GM12878 (cell line): ENCODE measurements around the gene ANAPC15. TPM values are rescaled to one million over a fixed set of nuclear protein-coding genes. Genes with fewer than 3 reads are reported as not detected.

Source experiments
- ATAC-seq: fragments of 200-7000 bp; cut with Tn5 transposase; 3 replicates; pipeline ENCODE4 v1.9.1; 2020; ENCODE audit warnings: mild to moderate bottlenecking, moderate library complexity
- BruUV-seq: library from RNA; stranded (reverse); fragments of 400-500 nt; replicated peaks from 2 replicates; lab custom pipeline; 2021; lab: Mats Ljungman, UMichigan
- CTCF ChIA-PET: fragments of 300-600 bp; sonication (Branson Sonifier 250); formaldehyde crosslinking; extraction: SDS; loops from one replicate; lab custom pipeline; 2021; ENCODE audit warnings: inconsistent platforms; lab: Yijun Ruan, JAX
- POLR2A ChIA-PET: fragments of 350-600 bp; formaldehyde crosslinking; extraction: SDS; loops from one replicate; lab custom pipeline; 2021; ENCODE audit warnings: inconsistent platforms; lab: Charles Lee
- RAD21 ChIA-PET: fragments of 300-600 bp; sonication (Branson Sonifier 250); formaldehyde crosslinking; loops from one replicate; lab custom pipeline; 2023; ENCODE audit warnings: antibody characterized with exemption; ENCODE audit not compliant: unreplicated experiment; lab: Charles Lee
- SMC1A ChIA-PET: fragments of 300-600 bp; sonication (Branson Sonifier 250); formaldehyde crosslinking; loops from one replicate; lab custom pipeline; 2023; ENCODE audit not compliant: unreplicated experiment, uncharacterized antibody; lab: Charles Lee
- DNase-seq: peaks from one replicate; pipeline ENCODE4 v3.0.0-alpha.2; 2011; ENCODE audit warnings: low read depth, low spot score
- FAIRE-seq: peaks from 3 replicates; lab custom pipeline; 2011; peaks lifted over from hg19 to GRCh38; lab: Jason Lieb, UNC
- H2AFZ ChIP-seq: 2 replicates; pipeline ENCODE4 v1.6.0; 2011; ENCODE audit warnings: low read depth, low read length, control low read depth; ENCODE audit not compliant: control insufficient read depth
- H3K27ac ChIP-seq: 2 replicates; pipeline ENCODE4 v1.5.1; 2011; ENCODE audit warnings: control low read depth; ENCODE audit not compliant: control insufficient read depth, insufficient read depth
- H3K27me3 ChIP-seq, 2 experiments: replicated peaks in 1 of 2; 2 replicates each; pipeline versions ENCODE4 v1.6.0 to v1.6.1; 2011; ENCODE audit warnings: low read length in 1 of 2; ENCODE audit not compliant: control insufficient read depth in 2 of 2, insufficient read depth in 2 of 2
- H3K36me3 ChIP-seq, 2 experiments: 2 replicates each; pipeline ENCODE4 v1.5.1; 2011; ENCODE audit warnings: low read length in 1 of 2; ENCODE audit not compliant: control insufficient read depth in 2 of 2, insufficient read depth in 2 of 2
- H3K4me1 ChIP-seq: 2 replicates; pipeline ENCODE4 v1.6.1; 2011; ENCODE audit warnings: mild to moderate bottlenecking, low read length, moderate library complexity, mixed read lengths; ENCODE audit not compliant: control insufficient read depth, insufficient read depth
- H3K4me2 ChIP-seq: 2 replicates; pipeline ENCODE4 v1.6.0; 2011; ENCODE audit warnings: control low read depth; ENCODE audit not compliant: control insufficient read depth, insufficient read depth
- H3K4me3 ChIP-seq: fragments of 200-600 bp; sonication (generic); 2 replicates; pipeline ENCODE4 v1.5.1; 2016
- H3K79me2 ChIP-seq: 2 replicates; pipeline ENCODE4 v1.6.0; 2011; ENCODE audit warnings: low read length; ENCODE audit not compliant: control insufficient read depth, insufficient read depth
- H3K9ac ChIP-seq: 2 replicates; pipeline ENCODE4 v1.8.0; 2011; ENCODE audit warnings: low read length, control low read depth, mixed read lengths; ENCODE audit not compliant: control insufficient read depth, insufficient read depth
- H3K9me3 ChIP-seq: replicated peaks from 3 replicates; pipeline ENCODE4 v1.5.1; 2011; ENCODE audit warnings: mild to moderate bottlenecking, low read length; ENCODE audit not compliant: control insufficient read depth, insufficient read depth
- H4K20me1 ChIP-seq: 2 replicates; pipeline ENCODE4 v1.6.0; 2011; ENCODE audit not compliant: control insufficient read depth, insufficient read depth
- ATF7 ChIP-seq: fragments of 450-650 bp; IDR thresholded peaks from 2 replicates; pipeline ENCODE4 v1.6.1; 2016; ENCODE audit warnings: low read depth, mild to moderate bottlenecking
- BCLAF1 ChIP-seq: fragments of 450-650 bp; IDR thresholded peaks from 2 replicates; pipeline ENCODE4 v1.6.1; 2017; ENCODE audit warnings: antibody characterized with exemption, mild to moderate bottlenecking, moderate library complexity
- CREB1 ChIP-seq: IDR thresholded peaks from 2 replicates; pipeline ENCODE4 v1.6.1; 2012; ENCODE audit warnings: low read depth, mild to moderate bottlenecking, inconsistent platforms
- IKZF2 ChIP-seq, 2 experiments: fragments of 450-650 bp; IDR thresholded peaks; 2 replicates each; pipeline ENCODE4 v1.6.1; 2017; ENCODE audit warnings: mild to moderate bottlenecking in 2 of 2, moderate library complexity in 2 of 2
- KLF5 ChIP-seq: fragments of 450-650 bp; IDR thresholded peaks from 2 replicates; pipeline ENCODE4 v1.6.1; 2014; ENCODE audit warnings: mild to moderate bottlenecking; ENCODE audit not compliant: partially characterized antibody
- MEF2B ChIP-seq: fragments of 450-650 bp; IDR thresholded peaks from 2 replicates; pipeline ENCODE4 v1.6.1; 2018; ENCODE audit warnings: mild to moderate bottlenecking, moderate library complexity; ENCODE audit not compliant: partially characterized antibody, poor library complexity, severe bottlenecking
- NFIC ChIP-seq: IDR thresholded peaks from 2 replicates; pipeline ENCODE4 v1.6.1; 2012; ENCODE audit warnings: low read depth, mild to moderate bottlenecking, inconsistent platforms, low read length, moderate library complexity
- PML ChIP-seq: IDR thresholded peaks from 2 replicates; pipeline ENCODE4 v1.6.1; 2012; ENCODE audit warnings: low read length, inconsistent platforms
- POLR2AphosphoS5 ChIP-seq: IDR thresholded peaks from 2 replicates; pipeline ENCODE4 v1.6.1; 2011; ENCODE audit warnings: mild to moderate bottlenecking, low read length, inconsistent platforms
- YY1 ChIP-seq: IDR thresholded peaks from 2 replicates; pipeline ENCODE4 v1.6.1; 2011; ENCODE audit warnings: low read depth, mild to moderate bottlenecking, low read length
- WGBS: methylation state at CpG from one replicate; pipeline ENCODE4 v1.1.6; 2016; ENCODE audit warnings: low lambda C conversion rate; ENCODE audit not compliant: insufficient replicate concordance, insufficient coverage; ENCODE audit errors: missing lambda C conversion rate; 5-methylcytosine and 5-hydroxymethylcytosine counted together
- in situ Hi-C: fragments of 300-500 bp; cut with MboI; formaldehyde crosslinking; loops from 9 replicates; pipeline ENCODE4 v1.14.3; 2018; ENCODE audit warnings: mixed read lengths
- intact Hi-C: fragments of 100-400 bp; cut with micrococcal nuclease; formaldehyde crosslinking; loops from one replicate; pipeline ENCODE4 v1.14.2; 2022; ENCODE audit not compliant: unreplicated experiment
- polyA plus RNA-seq, 11 experiments: library from polyadenylated mRNA; depleted of rRNA in 4 of 11; unstranded in 6 of 11; stranded (reverse) in 5 of 11; fragments of >200 nt; fragmentation: Nextera tagmentation in 4 of 11; fragmentation: Illumina TruSeq in 1 of 11; extraction: Ambion mirVana in 4 of 11; extraction: Trizol in 1 of 11; gene quantifications; 1 replicate in 1 of 11; 2 replicates in 10 of 11; pipeline versions ENCODE4 v1.2.1 to v1.2.3, GENCODE V29; 2011 to 2016; ENCODE audit warnings: inconsistent platforms in 2 of 11, missing spikeins in 2 of 11, low read depth in 1 of 11
- total RNA-seq, 4 experiments: library from RNA; depleted of rRNA in 3 of 4; stranded (reverse); fragments of >200 nt in 3 of 4; fragmentation: Illumina TruSeq in 1 of 4; extraction: Trizol in 1 of 4; gene quantifications; 2 replicates each; pipeline versions ENCODE4 v1.2.1 to v1.2.3, GENCODE V29; 2013 to 2021
- TF ChIP-seq, protein P1 (sequence below): IDR thresholded peaks from 2 replicates; pipeline ENCODE4 v1.6.1; 2012; ENCODE audit warnings: improper control_type of control experiment, low read depth, low read length; ENCODE audit not compliant: insufficient replicate concordance
- TF ChIP-seq, protein P2 (sequence below): fragments of 450-650 bp; formaldehyde crosslinking; IDR thresholded peaks from 2 replicates; pipeline ENCODE4 v1.4.0; 2022; ENCODE audit warnings: mild to moderate bottlenecking, moderate library complexity

ANAPC15 gene
- total and polyA plus RNA-seq, 10 of the 15 experiments (the other 5 are each of a cell fraction or from before 2014, with no cell fraction given) = 83.4 to 372 (median 103) TPM

DNA sequence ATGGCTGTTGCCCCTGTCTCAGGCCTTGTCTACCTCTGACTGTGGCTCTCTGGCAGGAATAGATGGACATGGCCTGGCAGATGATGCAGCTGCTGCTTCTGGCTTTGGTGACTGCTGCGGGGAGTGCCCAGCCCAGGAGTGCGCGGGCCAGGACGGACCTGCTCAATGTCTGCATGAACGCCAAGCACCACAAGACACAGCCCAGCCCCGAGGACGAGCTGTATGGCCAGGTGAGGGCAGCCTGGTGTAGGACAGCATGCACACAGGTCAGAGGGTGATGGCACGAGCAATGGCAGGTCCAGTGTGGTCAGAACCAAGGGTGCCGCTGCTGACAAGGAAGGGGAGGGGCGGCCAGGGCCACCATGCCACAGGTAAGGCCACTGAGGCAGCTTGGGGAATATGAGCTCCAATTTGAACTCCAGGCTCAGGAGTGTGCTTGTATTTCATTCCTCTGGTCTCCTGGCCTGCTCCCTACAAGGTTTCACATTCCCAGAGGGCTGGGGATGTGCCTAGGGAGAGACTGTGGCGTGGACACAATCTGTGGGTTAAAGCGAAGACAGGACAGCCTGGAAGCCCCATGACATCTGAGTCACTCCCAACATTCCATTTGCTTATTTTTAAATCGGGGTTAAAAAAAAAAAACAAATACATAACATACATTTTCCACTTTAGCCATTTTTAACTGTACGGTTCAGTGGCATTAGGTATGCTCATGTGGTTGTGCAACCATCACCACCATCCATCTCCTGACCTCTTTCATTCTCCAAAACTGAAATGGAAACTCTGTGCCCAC is 23.6 kb upstream of the ANAPC15 start:
- in situ Hi-C loops (no loop called here), intact Hi-C loops (no loop called here)
- ChIA-PET SMC1A (interaction anchor here (1.0 kb wide), 1 partner anchor 8 kb away, joined by 3 read pairs; no protein-coding TSS in a partner anchor), POLR2A (no interaction called here), RAD21 (no interaction called here), CTCF (interaction anchor here (1.2 to 1.5 kb wide), 2 partner anchors 8 to 335 kb away, joined by 3 to 5 read pairs; no protein-coding TSS in a partner anchor)
- Histone ChIP-seq H3K4me1 (no peaks in the 10 kb centered on the region), H3K36me3 (no peaks in the 10 kb centered on the region), H4K20me1 (no peaks in the 10 kb centered on the region), H3K4me3 (no peak overlapping the region), H3K9me3 (peaks cover 2% of the 10 kb centered on the region; the same call in 1 of the 3 replicates), H3K9ac (no peak overlapping the region), H3K4me2 (no peak overlapping the region), H3K27me3 (no peaks in the 10 kb centered on the region), H3K27ac (no peak overlapping the region), H3K79me2 (no peaks in the 10 kb centered on the region), H2AFZ (no peak overlapping the region)
- DNase-seq (no peak), FAIRE-seq (no peak), ATAC-seq (no peak)
- no TSS peak for BruUV-seq
- 49% methylated on average over 11 of the region's 14 CpGs for WGBS
- TF ChIP-seq, protein P1, sequence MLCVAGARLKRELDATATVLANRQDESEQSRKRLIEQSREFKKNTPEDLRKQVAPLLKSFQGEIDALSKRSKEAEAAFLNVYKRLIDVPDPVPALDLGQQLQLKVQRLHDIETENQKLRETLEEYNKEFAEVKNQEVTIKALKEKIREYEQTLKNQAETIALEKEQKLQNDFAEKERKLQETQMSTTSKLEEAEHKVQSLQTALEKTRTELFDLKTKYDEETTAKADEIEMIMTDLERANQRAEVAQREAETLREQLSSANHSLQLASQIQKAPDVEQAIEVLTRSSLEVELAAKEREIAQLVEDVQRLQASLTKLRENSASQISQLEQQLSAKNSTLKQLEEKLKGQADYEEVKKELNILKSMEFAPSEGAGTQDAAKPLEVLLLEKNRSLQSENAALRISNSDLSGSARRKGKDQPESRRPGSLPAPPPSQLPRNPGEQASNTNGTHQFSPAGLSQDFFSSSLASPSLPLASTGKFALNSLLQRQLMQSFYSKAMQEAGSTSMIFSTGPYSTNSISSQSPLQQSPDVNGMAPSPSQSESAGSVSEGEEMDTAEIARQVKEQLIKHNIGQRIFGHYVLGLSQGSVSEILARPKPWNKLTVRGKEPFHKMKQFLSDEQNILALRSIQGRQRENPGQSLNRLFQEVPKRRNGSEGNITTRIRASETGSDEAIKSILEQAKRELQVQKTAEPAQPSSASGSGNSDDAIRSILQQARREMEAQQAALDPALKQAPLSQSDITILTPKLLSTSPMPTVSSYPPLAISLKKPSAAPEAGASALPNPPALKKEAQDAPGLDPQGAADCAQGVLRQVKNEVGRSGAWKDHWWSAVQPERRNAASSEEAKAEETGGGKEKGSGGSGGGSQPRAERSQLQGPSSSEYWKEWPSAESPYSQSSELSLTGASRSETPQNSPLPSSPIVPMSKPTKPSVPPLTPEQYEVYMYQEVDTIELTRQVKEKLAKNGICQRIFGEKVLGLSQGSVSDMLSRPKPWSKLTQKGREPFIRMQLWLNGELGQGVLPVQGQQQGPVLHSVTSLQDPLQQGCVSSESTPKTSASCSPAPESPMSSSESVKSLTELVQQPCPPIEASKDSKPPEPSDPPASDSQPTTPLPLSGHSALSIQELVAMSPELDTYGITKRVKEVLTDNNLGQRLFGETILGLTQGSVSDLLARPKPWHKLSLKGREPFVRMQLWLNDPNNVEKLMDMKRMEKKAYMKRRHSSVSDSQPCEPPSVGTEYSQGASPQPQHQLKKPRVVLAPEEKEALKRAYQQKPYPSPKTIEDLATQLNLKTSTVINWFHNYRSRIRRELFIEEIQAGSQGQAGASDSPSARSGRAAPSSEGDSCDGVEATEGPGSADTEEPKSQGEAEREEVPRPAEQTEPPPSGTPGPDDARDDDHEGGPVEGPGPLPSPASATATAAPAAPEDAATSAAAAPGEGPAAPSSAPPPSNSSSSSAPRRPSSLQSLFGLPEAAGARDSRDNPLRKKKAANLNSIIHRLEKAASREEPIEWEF = no peak
- no peak for TF ChIP-seq POLR2AphosphoS5
- no peak for TF ChIP-seq CREB1
- TF ChIP-seq IKZF2 (IDR thresholded peaks at IDR 0.05) = no peak
- no peak for TF ChIP-seq BCLAF1
- TF ChIP-seq, protein P2, sequence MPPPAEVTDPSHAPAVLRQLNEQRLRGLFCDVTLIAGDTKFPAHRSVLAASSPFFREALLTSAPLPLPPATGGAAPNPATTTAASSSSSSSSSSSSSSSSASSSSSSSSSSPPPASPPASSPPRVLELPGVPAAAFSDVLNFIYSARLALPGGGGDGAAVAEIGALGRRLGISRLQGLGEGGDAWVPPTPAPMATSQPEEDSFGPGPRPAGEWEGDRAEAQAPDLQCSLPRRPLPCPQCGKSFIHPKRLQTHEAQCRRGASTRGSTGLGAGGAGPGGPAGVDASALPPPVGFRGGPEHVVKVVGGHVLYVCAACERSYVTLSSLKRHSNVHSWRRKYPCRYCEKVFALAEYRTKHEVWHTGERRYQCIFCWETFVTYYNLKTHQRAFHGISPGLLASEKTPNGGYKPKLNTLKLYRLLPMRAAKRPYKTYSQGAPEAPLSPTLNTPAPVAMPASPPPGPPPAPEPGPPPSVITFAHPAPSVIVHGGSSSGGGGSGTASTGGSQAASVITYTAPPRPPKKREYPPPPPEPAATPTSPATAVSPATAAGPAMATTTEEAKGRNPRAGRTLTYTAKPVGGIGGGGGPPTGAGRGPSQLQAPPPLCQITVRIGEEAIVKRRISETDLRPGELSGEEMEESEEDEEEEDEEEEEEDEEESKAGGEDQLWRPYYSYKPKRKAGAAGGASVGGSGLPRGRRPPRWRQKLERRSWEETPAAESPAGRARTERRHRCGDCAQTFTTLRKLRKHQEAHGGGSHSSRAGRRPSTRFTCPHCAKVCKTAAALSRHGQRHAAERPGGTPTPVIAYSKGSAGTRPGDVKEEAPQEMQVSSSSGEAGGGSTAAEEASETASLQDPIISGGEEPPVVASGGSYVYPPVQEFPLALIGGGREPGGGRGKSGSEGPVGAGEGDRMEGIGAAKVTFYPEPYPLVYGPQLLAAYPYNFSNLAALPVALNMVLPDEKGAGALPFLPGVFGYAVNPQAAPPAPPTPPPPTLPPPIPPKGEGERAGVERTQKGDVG (CRISPR knock-in tag) = no peak
- no peak for TF ChIP-seq PML
- no peak for TF ChIP-seq MEF2B
- no peak for TF ChIP-seq ATF7
- no peak for TF ChIP-seq YY1
- no peak for TF ChIP-seq KLF5
- no peak for TF ChIP-seq NFIC
